Brain microvascular endothelial cell (primary cell): Measurements from ENCODE around the gene LIME1.
A peak's percentile ranks its signal among the peaks of the same experiment; 100 is the strongest.
"Not testable (repeated sequence)": the region's sequence is repeated elsewhere in the genome, so short reads cannot be mapped to it uniquely, and the experiment has no call there.

ENCODE experiments used
- DNase-seq: peaks from one replicate; pipeline ENCODE4 v3.0.0-alpha.2; 2020
- H3K27ac ChIP-seq: fragments of 250-450 bp; sonication (Bioruptor Pico); 2 replicates; pipeline ENCODE4 v1.5.1; 2020; ENCODE audit warnings: mild to moderate bottlenecking, moderate library complexity
- H3K27me3 ChIP-seq: fragments of 250-450 bp; sonication (Bioruptor Pico); replicated peaks from 2 replicates; pipeline ENCODE4 v1.5.1; 2020; ENCODE audit warnings: mild to moderate bottlenecking
- H3K36me3 ChIP-seq: fragments of 250-450 bp; sonication (Bioruptor Pico); replicated peaks from 2 replicates; pipeline ENCODE4 v1.5.1; 2020; ENCODE audit warnings: mild to moderate bottlenecking
- H3K4me3 ChIP-seq: 2 replicates; pipeline ENCODE4 v1.5.1; 2011; ENCODE audit warnings: low read depth, mild to moderate bottlenecking, control low read depth, low read length, moderate library complexity
- in situ Hi-C: cut with HindIII; loops from 2 replicates; pipeline ENCODE4 v1.10.0; 2017; ENCODE audit warnings: low sequenced_read_pairs, low pct_ligation_motif_present
- TF ChIP-seq, protein P1 (sequence below): IDR thresholded peaks from 2 replicates; pipeline ENCODE4 v1.5.1; 2011; ENCODE audit warnings: low read depth, mild to moderate bottlenecking, moderate library complexity, low read length, control low read depth, inconsistent platforms; ENCODE audit errors: missing control alignments

The LIME1 gene

DNA sequence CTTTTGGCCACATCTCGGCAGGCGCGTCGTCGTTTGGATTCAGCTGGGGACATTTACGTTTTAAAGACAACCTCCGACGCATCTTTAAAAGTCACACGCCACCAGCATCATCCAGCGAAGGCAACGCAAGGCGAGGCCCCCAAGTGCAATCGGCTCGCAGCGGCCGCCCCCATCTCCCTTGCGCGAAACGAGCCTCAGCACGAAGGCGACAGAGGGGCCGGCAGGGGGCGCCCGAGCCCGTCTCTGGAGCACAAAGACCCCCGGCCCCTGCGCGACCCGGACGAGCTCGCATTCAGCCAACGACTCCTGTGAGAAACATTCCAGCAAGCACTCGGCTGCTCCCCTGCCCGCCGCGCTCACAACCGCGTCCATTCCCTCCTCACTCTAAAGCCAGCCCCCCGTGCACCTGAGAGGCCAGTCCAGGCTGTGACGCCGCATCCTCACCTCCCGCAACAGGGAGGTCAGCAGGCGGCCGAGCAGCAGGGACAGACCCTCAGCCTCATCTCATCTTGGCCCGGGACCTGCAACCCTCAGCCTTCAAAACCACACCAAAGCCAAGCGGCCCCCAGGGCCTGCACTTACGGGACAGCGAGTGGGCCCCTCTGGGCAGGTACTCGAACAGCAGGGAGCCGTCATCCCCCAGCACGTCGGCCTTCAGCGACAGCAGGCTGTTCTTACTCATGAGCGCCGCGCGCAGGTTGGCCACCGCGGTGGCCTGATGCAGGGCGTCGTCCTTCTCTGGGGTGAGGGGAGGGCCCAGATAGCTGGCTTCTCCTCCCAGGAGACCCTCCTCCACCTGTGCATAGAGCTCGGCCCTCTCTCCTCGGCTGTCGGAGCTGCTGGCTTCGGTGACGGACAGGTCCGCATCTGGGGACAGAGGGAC is 38.9 kb downstream of the LIME1 start:
- in situ Hi-C loops: no loop called here
- Histone ChIP-seq H3K36me3 (no peaks in the 10 kb centered on the region), H3K27me3 (no peaks in the 10 kb centered on the region), H3K27ac (no peak overlapping the region), H3K4me3 (peak overlapping the region; percentile 31)
- DNase-seq: peak; percentile 20
- TF ChIP-seq, protein P1, sequence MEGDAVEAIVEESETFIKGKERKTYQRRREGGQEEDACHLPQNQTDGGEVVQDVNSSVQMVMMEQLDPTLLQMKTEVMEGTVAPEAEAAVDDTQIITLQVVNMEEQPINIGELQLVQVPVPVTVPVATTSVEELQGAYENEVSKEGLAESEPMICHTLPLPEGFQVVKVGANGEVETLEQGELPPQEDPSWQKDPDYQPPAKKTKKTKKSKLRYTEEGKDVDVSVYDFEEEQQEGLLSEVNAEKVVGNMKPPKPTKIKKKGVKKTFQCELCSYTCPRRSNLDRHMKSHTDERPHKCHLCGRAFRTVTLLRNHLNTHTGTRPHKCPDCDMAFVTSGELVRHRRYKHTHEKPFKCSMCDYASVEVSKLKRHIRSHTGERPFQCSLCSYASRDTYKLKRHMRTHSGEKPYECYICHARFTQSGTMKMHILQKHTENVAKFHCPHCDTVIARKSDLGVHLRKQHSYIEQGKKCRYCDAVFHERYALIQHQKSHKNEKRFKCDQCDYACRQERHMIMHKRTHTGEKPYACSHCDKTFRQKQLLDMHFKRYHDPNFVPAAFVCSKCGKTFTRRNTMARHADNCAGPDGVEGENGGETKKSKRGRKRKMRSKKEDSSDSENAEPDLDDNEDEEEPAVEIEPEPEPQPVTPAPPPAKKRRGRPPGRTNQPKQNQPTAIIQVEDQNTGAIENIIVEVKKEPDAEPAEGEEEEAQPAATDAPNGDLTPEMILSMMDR: peak; percentile 86

DNA sequence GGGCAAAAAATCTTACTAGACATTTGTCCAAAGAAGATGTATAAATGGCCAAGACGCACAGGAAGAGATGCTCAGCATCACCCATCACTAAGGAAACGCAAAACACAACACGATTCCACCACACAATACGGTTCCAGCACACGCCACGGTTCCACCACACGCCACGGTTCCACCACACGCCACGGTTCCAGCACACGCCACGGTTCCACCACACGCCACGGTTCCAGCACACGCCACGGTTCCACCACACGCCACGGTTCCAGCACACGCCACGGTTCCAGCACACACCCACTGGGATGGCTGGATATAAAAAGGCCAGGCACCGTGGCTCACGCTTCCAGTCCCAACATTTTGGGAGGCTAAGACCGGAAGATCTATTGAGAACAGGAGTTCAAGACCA is 40.4 kb downstream of the LIME1 start:
- H3K27me3 ChIP-seq, H3K36me3 ChIP-seq, H3K27ac ChIP-seq, DNase-seq, H3K4me3 ChIP-seq, in situ Hi-C loops: not testable (repeated sequence)

DNA sequence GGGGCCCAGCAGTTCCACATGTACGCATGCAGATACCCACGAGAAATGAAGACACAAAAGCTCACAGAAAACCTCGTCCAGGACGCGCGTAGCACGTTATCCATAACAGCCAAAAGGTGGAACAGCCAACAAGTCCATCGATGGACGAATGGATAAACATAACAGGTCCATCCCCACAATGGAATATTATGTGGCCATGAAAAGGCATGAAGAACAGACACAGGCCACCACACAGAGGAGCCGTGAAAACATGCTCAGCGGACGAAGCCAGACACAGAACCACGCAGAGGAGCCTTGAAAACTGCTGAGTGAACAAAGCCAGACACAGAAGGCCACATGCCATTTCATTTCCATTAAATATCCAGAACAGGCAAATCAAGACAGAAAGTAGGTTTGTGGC is 41.1 kb downstream of the LIME1 start:
- H3K4me3 ChIP-seq: no peak overlapping the region
- no peak overlapping the region for H3K27ac ChIP-seq
- H3K36me3 ChIP-seq: no peaks in the 10 kb centered on the region
- DNase-seq: no peak
- no peaks in the 10 kb centered on the region for H3K27me3 ChIP-seq
- in situ Hi-C loops: no loop called here
- TF ChIP-seq, protein P1: no peak

DNA sequence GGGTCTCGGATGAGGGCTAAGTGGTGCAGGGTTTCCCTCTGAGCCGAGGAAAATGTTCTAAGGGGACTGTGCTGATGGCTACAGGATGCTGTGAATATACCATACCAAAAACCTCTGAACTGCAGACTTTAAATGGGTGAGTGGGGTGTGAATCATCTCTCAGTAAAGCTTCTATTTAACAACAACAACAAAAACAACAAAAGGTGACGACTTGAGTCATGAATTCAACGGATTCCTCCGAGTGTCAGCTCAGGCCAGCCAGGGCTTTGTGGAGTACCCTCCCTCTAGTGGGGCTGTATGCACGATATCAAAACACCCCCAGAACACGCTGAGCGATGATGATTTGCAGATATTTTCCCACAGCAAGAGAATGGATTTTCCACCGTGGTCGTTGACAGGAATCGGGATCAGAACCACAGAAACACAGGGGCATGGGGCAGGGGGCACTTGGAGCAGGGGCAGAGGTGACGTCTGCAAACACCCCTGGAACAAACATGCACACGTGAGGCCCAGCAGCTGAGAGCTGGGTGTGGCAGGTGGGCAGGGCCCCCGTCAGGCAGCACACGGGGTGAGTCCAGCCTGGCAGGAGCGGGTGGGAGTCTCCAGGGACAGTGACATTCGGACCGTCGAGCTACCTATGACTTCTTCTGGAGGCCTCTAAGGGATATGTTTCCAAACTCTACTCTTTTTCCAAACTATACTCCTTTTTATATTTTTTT is 41.7 kb downstream of the LIME1 start:
- no peaks in the 10 kb centered on the region for H3K27me3 ChIP-seq
- in situ Hi-C loops: no loop called here
- TF ChIP-seq, protein P1: no peak
- no peak overlapping the region for H3K27ac ChIP-seq
- no peaks in the 10 kb centered on the region for H3K36me3 ChIP-seq
- no peak for DNase-seq
- no peak overlapping the region for H3K4me3 ChIP-seq

DNA sequence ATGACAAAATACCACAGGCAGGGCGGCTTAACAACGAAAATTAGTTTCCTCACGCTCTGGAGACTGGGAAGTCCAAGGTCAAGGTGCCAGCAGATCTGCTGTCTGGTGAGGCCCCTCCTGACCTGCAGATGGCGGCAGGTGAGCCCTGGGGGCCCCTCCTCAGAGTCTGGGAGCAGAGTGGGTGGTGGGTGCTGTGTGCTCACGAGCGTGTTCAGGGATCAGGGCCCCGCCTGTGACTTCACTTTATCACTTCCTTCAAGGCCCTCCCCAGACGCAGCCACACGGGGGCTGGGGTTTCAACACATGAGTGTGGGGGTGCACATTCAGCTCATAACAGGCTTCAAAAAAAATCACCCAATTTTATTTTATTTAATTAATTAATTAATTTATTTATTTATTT is 42.4 kb downstream of the LIME1 start:
- TF ChIP-seq, protein P1: peak; percentile 6
- in situ Hi-C loops: no loop called here
- no peak overlapping the region for H3K4me3 ChIP-seq
- no peak overlapping the region for H3K27ac ChIP-seq
- no peaks in the 10 kb centered on the region for H3K27me3 ChIP-seq
- no peaks in the 10 kb centered on the region for H3K36me3 ChIP-seq
- DNase-seq: no peak

DNA sequence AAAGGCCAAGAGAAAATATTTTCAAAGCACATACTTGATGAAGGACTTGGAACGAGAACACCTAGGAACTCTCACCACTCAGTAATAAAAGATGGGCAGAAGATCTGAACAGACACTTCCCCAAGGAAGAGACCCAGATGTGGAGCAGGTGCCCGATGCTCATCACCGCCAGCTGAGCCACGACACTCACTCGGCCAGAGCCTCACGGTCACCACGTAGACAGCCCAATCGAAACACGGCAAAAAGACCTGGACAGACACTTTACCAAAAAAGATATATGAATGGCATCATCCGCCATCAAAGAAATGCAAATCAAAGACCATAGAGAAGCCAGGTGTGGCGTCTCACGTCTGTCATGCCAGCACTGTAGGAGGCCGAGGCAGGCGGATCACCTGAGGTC is 44.7 kb downstream of the LIME1 start:
- Histone ChIP-seq H3K36me3 (no peaks in the 10 kb centered on the region), H3K27ac (no peak overlapping the region), H3K4me3 (no peak overlapping the region), H3K27me3 (no peaks in the 10 kb centered on the region)
- DNase-seq: no peak
- in situ Hi-C loops: no loop called here
- TF ChIP-seq, protein P1: no peak
